Nephron progenitor cell (in vitro differentiated cells): Measurements from ENCODE around the gene GTF3C1.

Source experiments
- DNase-seq: peaks from one replicate; pipeline ENCODE4 v3.0.0; 2021
- H3K27ac Mint-ChIP-seq: 2 replicates; pipeline ENCODE4 v1.8.0; 2021; ENCODE audit warnings: mild to moderate bottlenecking, moderate library complexity, mixed read lengths
- H3K27me3 Mint-ChIP-seq: 2 replicates; pipeline ENCODE4 v1.8.0; 2021; ENCODE audit warnings: mild to moderate bottlenecking, low read depth, mixed read lengths; ENCODE audit not compliant: poor library complexity
- H3K36me3 Mint-ChIP-seq: 2 replicates; pipeline ENCODE4 v1.8.0; 2021; ENCODE audit warnings: low read depth, mixed read lengths
- H3K4me1 Mint-ChIP-seq: 2 replicates; pipeline ENCODE4 v1.8.0; 2021; ENCODE audit warnings: mixed read lengths
- H3K4me3 Mint-ChIP-seq: 2 replicates; pipeline ENCODE4 v1.8.0; 2021; ENCODE audit warnings: mild to moderate bottlenecking, moderate library complexity, mixed read lengths
- H3K9me3 Mint-ChIP-seq: 2 replicates; pipeline ENCODE4 v1.8.0; 2021; ENCODE audit warnings: mild to moderate bottlenecking, moderate library complexity, mixed read lengths
- CTCF ChIP-seq: fragments of 200-600 bp; sonication (generic); IDR thresholded peaks from 2 replicates; pipeline ENCODE4 v1.5.0; 2021; ENCODE audit warnings: antibody characterized with exemption

GTF3C1 gene

GRCh38 chr16:27516365-27516764 is 33.3 kb downstream of the GTF3C1 start:
- H3K4me1 Mint-ChIP-seq: peaks cover 24% of the 10 kb centered on the region
- peaks cover 81% of the 10 kb centered on the region for H3K36me3 Mint-ChIP-seq
- H3K27ac Mint-ChIP-seq: peak overlapping the region; percentile 97
- no peak for TF ChIP-seq CTCF
- no peak overlapping the region for H3K4me3 Mint-ChIP-seq
- DNase-seq: no peak
- H3K27me3 Mint-ChIP-seq: no peaks in the 10 kb centered on the region
- H3K9me3 Mint-ChIP-seq: no peaks in the 10 kb centered on the region

GRCh38 chr16:27515874-27516353 is 33.8 kb downstream of the GTF3C1 start:
- TF ChIP-seq CTCF: peak; percentile 46
- Mint-ChIP-seq H3K4me3 (no peak overlapping the region), H3K27ac (no peak overlapping the region), H3K36me3 (peaks cover 82% of the 10 kb centered on the region), H3K9me3 (no peaks in the 10 kb centered on the region), H3K4me1 (peaks cover 22% of the 10 kb centered on the region), H3K27me3 (no peaks in the 10 kb centered on the region)
- peak; percentile 27 for DNase-seq

- DNase-seq: no peak
- peaks cover 22% of the 10 kb centered on the region for H3K4me1 Mint-ChIP-seq
- H3K27me3 Mint-ChIP-seq: no peaks in the 10 kb centered on the region
- no peaks in the 10 kb centered on the region for H3K9me3 Mint-ChIP-seq
- peak overlapping the region; percentile 40 for H3K27ac Mint-ChIP-seq
- no peak overlapping the region for H3K4me3 Mint-ChIP-seq
- peaks cover 85% of the 10 kb centered on the region for H3K36me3 Mint-ChIP-seq
- no peak for TF ChIP-seq CTCF
Observed at GRCh38 chr16:27514806-27515205, 34.9 kb downstream of the GTF3C1 start.

- Mint-ChIP-seq H3K9me3 (no peaks in the 10 kb centered on the region), H3K27me3 (no peaks in the 10 kb centered on the region), H3K27ac (peak overlapping the region; percentile 84), H3K36me3 (peaks cover 83% of the 10 kb centered on the region), H3K4me3 (peak overlapping the region; percentile 21), H3K4me1 (peaks cover 30% of the 10 kb centered on the region)
- peak; percentile 40 for DNase-seq
- TF ChIP-seq CTCF: no peak
Observed at GRCh38 chr16:27511657-27512448, 37.9 kb downstream of the GTF3C1 start.

- peak overlapping the region; percentile 82 for H3K27ac Mint-ChIP-seq
- no peak for TF ChIP-seq CTCF
- no peak for DNase-seq
- peaks cover 24% of the 10 kb centered on the region for H3K4me1 Mint-ChIP-seq
- H3K27me3 Mint-ChIP-seq: no peaks in the 10 kb centered on the region
- no peaks in the 10 kb centered on the region for H3K9me3 Mint-ChIP-seq
- peaks cover 77% of the 10 kb centered on the region for H3K36me3 Mint-ChIP-seq
- H3K4me3 Mint-ChIP-seq: no peak overlapping the region
Observed at GRCh38 chr16:27508476-27508875, 41.2 kb downstream of the GTF3C1 start.

- TF ChIP-seq CTCF: no peak
- Mint-ChIP-seq H3K4me1 (peaks cover 14% of the 10 kb centered on the region), H3K27ac (peak overlapping the region; percentile 71), H3K9me3 (no peaks in the 10 kb centered on the region), H3K27me3 (no peaks in the 10 kb centered on the region), H3K36me3 (peaks cover 73% of the 10 kb centered on the region), H3K4me3 (no peak overlapping the region)
- no peak for DNase-seq
Observed at GRCh38 chr16:27506771-27507170, 42.9 kb downstream of the GTF3C1 start.
